VCaP (cell line): ENCODE data around the gene KLRF1.

ENCODE experiments used
- H3K27ac ChIP-seq: fragments of 450-650 bp; 2 replicates; pipeline ENCODE4 v1.5.1; 2017
- TF ChIP-seq, protein P1 (sequence below): fragments of 450-650 bp; conservative IDR thresholded peaks from 2 replicates; pipeline ENCODE4 v1.5.1; 2017; ENCODE audit warnings: mild to moderate bottlenecking, moderate library complexity

Gene KLRF1

DNA sequence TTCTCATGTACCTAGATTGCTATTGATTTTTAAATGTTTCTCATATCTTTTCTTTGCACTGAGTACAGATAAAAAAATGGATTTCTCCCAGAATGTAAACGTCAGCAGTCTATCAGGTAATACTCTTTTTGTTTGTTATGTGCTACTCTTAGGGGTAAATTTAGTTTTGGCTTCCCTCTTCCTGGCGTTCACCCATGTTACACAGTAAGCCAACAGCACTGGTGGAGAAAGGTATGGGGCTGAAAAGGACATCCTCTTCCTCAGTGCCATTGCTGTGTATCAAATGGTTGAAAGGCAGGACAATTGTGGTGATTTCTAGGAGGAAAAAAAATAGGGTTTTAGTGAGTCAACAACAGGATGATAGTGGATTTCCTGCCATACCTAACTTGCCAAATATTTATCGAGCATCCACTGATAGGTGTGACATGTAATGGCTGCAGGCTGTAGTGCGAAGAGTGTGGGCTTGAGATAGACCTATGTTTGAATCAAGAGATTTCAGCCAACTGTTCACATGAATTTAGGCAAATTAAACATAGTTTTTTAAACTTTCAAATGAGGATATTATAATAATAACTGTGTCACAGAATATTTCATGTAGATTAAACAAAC, 61.5 kb downstream of the KLRF1 start:
- TF ChIP-seq, protein P1, sequence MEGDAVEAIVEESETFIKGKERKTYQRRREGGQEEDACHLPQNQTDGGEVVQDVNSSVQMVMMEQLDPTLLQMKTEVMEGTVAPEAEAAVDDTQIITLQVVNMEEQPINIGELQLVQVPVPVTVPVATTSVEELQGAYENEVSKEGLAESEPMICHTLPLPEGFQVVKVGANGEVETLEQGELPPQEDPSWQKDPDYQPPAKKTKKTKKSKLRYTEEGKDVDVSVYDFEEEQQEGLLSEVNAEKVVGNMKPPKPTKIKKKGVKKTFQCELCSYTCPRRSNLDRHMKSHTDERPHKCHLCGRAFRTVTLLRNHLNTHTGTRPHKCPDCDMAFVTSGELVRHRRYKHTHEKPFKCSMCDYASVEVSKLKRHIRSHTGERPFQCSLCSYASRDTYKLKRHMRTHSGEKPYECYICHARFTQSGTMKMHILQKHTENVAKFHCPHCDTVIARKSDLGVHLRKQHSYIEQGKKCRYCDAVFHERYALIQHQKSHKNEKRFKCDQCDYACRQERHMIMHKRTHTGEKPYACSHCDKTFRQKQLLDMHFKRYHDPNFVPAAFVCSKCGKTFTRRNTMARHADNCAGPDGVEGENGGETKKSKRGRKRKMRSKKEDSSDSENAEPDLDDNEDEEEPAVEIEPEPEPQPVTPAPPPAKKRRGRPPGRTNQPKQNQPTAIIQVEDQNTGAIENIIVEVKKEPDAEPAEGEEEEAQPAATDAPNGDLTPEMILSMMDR = no peak
- no peak overlapping the region for H3K27ac ChIP-seq
